NCI-H1092 (cell line): ENCODE measurements around the gene MRPS31.
"Not testable (repeated sequence)": the region's sequence is repeated elsewhere in the genome, so short reads cannot be mapped to it uniquely, and the experiment has no call there.

Experiments
- DNase-seq: peaks from one replicate; lab custom pipeline; 2025; lab: John Stamatoyannopoulos, UW

MRPS31 gene

DNA sequence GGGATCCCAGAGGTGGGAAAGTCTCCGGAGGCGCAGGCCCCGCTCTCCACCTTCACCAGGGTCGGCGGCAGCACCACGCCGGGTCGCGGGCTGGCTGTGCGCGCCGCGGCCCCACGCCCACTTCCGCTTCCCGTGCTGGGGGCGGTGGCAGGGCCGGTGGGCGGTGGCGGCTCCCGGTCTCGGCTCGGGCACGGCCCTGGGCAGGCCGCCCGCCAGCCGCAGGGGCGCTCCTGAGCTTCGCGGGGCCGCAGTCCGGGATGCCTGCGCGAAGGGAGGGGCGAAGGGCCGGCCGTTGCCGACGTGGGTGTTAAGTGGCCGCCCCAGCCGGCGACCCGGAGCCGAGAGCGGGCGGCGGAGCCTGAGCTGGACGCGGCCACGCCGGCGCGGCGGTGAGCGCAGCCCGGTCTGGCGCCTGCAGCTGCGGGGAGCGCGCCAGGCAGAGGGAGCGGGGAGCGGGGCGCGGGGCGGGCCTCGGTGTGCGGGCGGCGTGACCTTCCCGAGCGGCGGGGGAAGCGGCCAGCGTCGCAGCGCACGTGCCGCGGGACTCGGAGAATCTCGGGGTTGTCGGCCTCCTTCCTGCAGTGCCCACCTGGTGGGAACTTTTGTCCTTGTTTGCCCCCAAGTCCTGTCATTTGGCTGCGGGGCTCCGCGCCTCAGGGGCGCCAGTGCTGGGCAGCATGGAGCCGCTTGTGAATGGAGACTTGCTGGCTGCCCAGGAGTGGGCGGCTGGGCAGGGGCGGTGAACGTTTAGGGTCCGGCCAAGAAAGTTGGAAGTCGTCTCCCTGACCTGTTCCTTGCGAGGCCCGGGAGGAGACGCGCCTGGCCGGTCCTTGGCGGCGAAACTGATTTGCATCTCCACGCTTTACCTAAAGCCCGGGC lies 18.5 kb upstream of the MRPS31 start, which contains the start of gene SLC25A15:
Gene SLC25A15 (plus strand): TSS at position 337 of the 879 bp plus-strand sequence. CDS start 3,616 bp downstream, outside the sequence.
- DNase-seq, result peak; percentile 45

GRCh38 chr13:40788540-40789274 lies 17.7 kb upstream of the MRPS31 start:
- not testable (repeated sequence) for DNase-seq

DNA sequence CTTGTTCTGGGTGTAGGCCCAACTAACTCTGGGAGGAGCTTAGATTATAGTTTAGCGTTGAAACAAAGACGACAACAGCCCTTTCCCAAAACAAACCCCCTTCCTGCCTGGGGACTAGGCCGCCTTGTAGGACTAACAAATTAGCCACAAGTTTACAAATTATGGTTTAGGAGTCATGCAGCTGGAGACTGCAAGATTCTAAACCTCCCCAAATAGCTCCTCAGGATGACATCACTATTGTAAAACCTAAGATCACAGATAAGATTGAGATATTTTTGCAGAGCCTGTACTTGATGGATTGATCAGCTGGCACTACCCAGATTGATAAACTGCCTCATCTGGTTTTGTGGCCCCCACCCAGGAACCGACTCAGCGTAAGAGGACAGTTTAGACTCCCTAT lies 16.1 kb upstream of the MRPS31 start:
- no peak for DNase-seq

- DNase-seq, result no peak
Observed at GRCh38 chr13:40786568-40786996, 15.6 kb upstream of the MRPS31 start.

DNA sequence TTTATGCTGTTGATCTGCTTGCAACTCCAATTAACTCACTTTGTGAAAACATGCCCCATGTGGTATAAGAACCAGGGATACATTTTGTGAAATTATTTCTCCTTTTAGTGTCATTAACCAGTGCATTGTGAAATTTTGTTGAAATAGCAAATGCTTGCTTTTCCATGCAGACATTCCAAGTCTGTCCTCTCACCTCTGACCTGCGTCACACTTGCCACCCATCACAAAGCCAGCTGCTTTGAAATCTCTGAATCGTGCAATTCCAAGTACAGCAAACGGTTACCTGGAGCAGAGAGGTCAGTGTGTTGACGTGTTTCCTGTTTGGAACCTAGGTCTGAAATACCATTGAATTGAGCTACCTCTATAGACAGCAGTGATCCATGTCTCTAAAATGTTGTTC lies 13.6 kb upstream of the MRPS31 start:
- no peak for DNase-seq

- DNase-seq, result not testable (repeated sequence)
Observed at GRCh38 chr13:40782971-40783370, 12.0 kb upstream of the MRPS31 start.

DNA sequence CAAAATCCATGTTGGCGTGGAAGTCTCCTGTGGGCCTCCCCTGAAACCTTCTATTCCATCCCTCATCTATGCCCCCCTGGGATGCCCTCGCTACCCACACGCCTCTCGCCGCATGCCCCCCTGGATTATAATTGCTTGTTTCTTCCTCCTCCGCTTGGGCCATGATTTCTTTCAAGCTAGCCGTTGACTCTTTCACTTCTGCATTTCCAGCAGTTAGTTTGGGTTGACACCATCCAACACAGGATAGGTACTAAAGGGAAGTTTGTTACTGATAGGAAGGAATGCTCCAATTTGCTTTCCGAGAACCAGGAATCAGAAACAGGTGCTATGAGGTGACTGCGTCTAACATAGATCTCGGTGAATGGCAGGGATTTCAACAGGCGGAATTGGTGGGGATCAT lies 10.7 kb upstream of the MRPS31 start:
- no peak for DNase-seq

DNA sequence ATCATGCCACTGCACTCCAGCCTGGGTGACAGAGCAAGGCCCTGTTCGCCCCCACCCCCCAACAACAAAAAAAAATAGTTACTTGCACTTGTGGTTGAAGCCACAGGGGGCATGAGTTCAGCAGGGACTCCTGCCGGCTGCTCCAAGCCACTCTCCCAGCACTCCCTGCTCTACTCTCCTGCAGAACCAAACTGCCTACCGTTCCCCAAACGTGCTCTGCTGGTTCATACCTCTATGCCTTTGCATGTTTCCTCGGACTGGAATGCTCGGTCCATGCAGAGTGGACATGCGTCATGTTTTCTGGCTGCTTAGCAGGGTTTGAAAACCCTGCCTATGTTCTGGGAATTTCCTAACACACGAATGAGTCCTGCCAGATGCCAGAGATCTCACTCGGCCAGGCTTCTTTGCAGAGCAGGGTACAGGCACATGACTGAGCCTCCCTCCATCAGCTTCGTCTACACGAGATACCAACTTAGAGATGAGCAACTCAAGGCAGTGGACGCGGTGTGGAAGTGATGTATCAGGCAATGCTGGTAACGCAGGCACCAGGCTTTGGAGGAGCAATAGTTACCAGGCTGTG lies 9.9 kb upstream of the MRPS31 start:
- DNase-seq, result no peak

DNA sequence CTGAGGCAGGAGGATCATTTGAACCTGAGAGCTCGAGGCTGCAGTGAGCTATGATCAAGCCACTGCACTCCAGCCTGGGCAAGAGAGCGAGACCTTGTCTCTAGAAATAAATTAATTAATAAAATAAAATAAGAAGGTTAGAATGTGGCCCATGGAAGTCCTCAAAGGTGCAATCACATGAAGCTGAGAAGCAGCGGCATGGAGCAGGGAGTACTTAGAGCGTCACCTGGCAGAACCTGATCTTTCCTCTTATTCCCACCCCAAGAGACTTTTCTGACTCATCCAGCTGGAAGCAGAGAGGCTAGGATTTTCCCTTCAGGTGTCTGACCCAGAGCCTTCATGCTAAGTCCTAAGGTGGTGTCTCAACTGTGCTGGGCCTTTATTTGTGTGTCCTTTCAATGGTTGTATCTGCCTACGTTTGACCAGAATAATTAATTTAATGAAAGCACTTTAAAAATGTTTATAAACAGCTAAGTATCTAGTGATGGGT lies 8.9 kb upstream of the MRPS31 start:
- no peak for DNase-seq

DNA sequence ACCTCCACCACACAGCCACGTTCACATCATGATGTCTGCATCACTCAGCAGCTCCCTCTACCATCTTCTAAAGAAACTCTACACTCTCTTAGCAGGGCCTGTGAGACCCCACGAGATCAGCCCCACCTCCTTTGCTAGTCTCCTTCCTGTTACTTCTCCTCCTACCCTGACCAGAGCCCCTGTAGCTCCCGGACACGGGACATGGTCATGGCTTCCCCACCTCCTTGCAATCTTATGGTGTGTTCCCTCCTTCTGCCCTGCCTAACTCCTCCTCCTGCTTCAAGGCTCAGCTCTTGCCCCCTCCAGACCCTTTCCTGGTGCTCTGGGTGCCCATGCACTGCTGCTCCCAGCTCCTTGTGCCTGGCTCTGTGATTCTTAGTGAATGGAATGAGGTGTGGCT lies 8.1 kb upstream of the MRPS31 start:
- no peak for DNase-seq

DNA sequence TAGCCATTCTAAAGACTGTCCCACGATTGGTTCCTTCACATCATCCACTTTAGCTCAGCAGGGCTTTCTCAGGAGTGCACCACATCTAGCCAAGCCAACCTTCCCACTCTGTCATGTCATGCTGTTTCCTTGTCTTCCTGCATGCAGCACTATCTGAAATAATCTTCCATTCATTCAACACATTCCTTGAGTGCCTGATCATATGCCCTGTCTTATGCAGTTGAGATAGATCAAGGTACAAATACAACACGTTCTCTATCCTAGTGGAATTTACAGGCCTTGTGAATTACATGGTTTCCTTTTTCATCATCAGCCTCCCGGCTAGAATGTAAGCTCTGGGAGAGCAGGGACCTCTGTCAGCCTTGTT lies 6.8 kb upstream of the MRPS31 start:
- no peak for DNase-seq

DNA sequence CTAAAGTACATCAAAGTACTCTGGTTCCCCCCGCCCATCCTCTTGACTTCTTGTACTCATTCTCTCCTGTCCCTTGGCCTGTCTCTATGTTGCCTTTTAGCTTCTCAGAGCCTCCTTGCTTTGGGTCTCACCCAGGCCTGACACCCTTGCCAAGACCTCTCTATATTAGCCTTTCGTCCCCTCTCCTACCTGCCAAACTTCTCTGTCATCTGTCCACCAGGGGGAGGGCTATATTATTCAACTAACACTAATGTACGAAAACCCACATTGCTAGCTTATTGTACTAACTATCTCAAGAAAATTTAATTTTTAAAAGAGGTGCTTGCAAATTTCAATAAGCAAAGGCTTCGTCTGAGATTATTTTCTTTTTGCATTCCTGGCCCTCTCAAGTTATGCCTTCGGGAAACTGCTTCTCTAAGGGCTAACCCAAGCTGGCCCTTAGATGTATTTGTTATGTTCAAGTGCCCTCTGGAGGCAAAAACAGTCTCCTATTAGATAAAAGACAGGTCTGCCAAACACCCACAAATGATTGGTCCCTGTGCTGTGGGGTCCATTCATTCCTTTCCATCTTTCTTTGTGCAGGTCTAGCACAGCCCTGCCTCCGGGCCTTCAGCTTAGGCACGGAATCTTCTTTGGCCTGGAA lies 6.3 kb upstream of the MRPS31 start:
- peak; percentile 26 for DNase-seq

- DNase-seq, result no peak
Observed at GRCh38 chr13:40776681-40777165, 5.7 kb upstream of the MRPS31 start.

- DNase-seq, result no peak
Observed at GRCh38 chr13:40776232-40776631, 5.2 kb upstream of the MRPS31 start.

DNA sequence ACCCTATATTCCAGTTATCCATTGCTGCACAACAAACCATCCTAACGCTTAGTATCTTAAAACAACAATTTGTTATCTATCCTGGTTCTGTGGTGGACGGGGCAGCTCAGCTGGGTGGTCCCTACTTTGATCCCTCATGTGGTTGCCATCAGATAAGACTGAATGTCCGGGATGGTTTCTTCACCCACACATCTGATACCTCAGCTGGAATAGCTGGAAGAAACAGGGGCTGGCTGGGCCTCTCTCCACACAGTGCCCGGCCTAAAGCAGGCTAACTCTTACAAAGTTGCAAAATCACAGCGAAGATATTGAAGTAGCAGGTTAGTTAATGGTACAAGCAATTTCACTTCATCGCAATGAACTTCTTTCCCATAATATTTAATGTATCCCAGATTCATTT lies 3.7 kb upstream of the MRPS31 start:
- DNase-seq, result no peak

DNA sequence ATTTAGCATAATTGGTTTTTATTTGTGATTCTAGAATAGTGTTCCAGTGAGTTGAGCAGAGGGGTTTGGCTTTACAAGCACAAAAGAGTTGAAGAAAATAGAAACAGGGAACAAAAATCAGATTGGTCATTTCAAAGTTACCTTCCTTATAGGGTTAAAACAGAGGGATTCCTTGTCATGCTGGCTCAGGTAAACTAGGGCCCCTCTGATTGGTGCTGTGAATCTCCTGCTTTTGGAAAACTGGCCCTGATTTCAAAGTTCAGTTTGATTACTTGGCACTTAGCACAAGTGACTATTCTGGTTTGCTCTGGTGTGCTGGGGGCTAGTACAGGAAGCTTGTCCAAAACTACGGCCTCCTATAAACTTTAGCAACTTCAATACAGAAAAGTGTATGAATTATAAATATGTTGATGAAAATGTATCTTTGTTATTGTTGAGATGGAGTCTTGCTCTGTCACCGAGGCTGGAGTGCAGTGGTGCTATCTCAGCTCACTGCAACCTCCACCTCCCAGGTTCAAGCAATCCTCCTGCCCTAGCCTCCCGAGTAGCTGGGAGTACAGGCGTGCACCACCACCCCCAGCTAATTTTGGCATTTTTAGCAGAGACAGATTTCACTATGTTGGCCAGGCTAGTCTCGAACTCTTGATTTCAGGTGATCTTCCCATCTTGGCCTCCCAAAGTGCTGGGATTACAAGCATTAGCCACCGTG lies 1.9 kb upstream of the MRPS31 start:
- no peak for DNase-seq

- DNase-seq, result no peak
Observed at GRCh38 chr13:40770609-40770933, 419 bp downstream of the MRPS31 start.

- no peak for DNase-seq
Observed at GRCh38 chr13:40769970-40770369, 1.0 kb downstream of the MRPS31 start.

GRCh38 chr13:40765602-40766001 lies 5.4 kb downstream of the MRPS31 start:
- no peak for DNase-seq

DNA sequence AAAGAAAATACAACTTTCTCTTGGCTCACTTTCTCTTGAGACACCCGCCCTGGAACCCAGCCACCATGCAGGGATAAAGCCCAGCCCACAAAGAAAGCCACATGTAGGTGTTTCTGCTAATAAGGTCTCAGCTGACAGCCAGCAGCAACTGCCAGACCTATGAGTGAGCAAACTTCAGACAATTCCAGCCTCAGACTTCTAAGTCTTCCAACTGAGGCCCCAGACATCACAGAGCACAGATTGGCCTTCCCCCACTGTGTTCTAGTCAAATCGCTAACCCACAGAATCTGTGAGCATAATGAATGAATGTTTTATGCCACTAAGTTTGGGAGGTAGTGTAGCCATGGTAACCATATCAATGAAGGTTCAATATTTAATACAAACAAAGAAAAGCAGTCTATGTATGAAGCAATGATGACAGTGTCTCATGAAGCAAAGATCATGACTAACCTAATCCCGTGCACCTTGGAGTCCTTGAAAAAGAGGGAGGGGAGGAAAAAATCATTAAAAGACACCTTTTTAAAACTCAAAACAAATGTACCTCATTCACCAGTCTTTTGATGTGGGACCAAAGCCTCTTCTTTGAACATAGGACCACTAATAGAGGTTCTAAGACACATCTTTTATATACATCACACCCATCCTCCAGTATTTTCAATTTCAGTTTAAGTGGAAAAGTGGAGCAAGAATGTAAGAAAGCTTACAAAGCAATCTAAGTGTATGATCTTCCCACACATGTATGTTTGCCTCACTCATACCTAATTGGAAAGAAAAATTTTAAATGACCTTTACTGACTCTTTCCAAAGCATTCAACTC lies 6.2 kb downstream of the MRPS31 start:
- DNase-seq, result no peak

DNA sequence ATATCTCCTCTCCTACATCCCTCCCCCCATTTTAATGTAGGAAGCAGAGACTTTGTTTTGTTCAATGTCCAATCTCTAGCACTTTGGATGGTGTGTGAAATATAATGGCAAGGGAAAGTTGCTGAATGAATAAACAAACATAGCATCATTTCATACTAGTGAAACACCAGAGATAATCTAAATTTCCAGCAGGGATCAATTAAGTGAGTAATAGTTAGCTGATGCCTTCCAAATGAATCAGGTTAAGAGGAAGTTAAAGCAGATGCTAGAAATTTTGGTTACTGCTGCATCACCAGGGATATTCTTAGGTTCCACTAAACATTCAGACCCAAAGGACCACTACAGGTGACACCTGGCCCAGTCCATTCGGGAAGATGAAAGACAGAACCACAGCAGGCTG lies 8.1 kb downstream of the MRPS31 start:
- DNase-seq, result no peak
